Fibroblast of skin of scalp (primary cell): ENCODE results near the gene FGF22.

Experiments used
- DNase-seq: peaks from one replicate; pipeline ENCODE4 v3.0.0-alpha.2; 2013

FGF22 gene

DNA sequence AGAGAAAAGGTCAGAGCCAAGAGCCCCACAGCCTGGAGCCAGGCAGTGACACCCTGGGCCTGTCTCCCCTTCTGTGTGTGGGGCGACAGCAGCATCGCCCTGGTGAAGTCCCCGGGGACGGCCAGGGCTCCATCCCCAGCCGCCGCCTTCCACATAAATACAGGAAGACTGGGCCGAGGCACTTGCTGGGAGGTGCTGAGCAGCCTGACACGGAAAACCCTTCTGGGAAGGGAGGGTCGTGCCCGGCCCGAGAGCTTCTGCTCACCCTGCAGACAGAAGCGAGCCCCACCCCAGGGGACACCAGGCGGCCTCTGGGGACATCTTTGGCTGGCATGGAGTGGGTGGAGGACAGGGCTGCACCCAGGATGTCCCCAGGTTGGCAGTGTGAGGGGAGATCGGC lies 5.1 kb downstream of the FGF22 start:
- DNase-seq = no peak

DNA sequence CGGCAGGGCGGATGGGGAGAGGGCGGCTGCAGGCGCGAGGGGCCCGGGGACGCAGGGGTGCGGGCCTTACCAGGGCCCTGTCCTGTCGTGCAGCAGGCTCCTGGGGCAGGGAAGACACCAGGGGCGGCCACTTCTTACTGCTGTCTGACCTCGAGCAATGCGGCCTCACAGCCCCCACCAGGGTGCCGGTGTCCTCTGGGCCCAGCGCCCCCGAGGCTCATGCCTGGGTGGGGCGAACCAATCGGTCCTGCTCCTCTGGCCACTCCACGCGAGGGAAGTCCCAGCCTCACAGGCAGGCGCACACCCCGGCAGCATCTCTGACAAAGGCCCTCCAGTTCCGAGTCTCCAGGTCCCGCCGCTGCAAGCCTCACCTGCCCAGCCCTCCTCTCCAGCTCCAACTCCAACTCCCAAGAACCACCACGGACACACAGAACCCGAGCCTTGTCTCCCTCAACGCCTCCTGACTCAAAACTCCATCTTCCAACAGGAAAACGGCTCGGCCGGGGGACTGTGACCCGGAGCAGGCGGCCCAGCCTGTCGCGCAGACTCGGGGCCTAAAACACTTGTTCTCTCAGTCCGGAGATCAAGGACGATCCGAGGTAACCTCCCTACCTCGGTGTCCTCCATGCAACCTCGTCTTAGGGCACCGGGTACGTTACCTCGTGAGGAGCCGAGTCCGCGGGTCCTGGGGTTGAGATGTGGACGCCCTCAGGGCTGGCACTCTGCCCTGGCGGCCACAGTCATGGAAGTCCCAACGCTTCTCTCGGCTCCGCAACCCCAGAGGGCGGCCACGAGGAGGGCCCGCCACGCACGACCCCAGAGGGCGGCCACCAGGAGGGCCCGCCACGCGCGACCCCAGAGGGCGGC lies 6.5 kb downstream of the FGF22 start:
- no peak for DNase-seq

DNA sequence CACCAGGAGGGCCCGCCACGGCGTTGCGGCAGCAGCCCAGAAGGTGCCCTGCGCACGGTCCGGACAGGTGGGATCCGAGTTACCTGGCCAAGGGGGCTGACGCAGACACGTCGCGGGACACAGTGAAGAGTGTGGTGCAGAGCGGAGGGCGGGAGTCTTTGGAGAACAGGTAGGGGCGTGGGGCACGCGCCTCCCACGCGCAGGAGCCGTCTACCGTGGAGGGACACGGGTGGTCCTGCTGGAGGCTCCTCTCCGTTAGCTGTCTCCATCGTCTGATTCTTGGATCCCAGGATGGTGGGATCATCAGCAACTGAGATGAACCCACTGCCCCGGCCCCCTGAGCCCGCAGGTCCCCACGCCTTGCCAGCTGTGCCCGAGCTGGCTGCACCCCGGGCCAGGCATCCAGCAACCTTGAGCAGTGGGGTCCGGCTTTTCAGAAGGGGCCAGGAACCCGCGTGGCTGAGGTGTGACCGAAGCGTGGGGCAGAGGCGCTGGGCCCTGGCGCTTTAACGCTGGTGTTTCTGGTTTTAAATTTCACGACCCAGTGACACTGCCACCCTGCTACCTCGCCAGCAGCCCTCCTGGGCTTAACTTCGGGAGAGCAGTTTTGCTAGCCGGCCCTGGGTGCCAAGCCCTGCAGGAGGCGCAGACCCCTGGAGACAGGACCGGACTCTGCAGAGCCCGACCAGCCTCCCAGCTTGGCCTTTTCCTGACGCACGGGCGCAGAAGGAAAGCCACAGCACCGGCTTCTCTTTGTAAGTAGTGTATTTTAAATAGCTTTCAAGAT lies 7.3 kb downstream of the FGF22 start:
- no peak for DNase-seq

DNA sequence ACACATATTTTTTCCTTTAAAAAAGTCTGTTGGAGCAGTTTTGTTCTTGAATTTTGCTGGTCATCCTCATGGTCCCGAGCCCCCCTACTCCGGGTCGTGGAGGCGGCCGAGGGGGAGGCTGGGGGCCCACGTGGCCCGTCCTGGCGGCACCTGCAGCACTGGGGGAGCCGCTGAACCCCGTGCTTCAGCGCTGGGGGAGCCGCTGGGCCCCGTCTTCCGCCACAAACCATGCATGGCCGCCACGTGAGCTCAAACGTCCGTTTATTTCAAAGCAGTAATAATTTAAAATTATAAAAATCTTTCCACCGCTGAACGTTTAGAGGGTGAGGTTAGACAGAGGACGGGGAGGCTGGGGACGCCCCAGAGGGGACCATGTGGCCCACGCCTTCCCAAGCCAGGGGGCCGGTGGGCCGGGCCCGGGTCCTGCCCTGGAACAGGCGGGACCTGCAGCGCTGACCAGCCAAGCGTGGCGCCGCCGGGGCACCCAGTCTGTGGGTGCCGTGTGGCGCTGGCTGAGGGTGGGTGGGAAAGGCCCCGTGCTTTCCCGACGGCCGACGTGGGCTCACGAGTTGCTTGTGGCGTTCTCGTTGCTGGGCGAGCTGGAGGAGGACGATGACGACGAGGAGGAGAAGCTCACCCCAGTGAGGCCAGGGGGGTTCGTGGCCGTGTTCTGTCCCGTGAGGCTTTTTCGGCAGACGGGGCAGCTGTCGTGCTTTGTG lies 8.0 kb downstream of the FGF22 start:
- DNase-seq = no peak

DNA sequence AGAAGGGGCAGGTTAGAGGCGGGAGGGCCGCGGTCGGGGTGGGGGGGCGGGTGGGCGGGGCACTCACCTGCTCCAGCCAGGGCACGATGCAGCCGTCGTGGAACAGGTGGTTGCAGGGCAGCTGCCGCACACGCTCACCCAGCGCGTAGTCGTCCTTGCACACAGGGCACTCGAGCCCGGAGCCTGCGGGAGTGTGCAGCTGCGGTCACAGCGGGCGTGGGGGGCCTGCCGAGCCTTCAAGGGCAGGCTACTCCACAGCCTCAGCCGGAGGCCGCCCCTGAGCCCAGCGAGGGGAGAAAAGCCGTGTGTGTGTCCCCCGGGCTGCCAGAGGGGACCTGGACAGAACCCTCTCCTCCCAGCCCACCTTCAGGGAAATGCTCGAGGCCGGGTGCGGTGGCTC lies 8.6 kb downstream of the FGF22 start:
- DNase-seq = no peak

DNA sequence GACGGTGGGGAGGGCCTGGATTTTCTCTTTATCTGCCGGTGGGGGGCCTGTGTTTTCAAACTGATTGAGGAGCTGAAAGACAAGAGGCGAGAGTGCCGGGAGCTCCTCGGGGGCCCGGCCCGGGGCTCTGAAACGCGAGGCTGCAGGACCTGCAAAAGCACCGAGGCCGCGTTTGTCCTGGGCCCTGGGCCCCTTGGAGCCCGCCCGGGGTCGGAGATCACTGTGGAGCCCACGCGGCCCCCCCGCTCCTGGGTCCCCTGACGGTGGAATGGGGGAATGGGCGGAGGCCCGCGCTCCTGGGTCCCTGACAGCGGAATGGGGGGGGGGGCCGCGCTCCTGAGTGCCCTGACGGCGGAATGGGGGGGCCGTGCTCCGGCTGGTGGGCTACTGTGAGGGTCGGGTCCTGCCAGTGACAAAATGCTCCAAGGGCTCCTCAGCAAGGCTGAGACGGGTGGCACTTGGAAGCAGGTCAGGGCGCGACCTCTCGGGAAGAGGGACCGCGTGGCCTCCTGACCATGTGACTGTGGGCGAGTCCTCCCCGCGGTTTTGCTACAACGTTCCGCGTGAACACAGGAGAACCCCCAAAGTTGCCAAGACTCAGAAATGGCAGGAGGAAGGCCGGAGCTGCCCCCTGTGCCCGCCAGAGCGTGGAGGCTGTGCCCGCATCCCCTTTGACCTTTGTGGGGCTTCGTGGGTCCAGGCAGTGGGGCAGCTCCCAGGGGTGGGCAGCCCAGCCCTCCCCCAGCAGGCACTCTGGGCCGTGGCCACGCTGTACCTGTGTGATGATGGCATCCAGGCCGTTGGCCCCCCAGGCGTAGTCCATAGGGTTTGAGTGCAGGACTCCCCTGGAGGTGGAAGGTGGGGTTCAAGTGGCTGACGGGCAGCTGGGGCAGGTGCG lies 9.5 kb downstream of the FGF22 start:
- no peak for DNase-seq

DNA sequence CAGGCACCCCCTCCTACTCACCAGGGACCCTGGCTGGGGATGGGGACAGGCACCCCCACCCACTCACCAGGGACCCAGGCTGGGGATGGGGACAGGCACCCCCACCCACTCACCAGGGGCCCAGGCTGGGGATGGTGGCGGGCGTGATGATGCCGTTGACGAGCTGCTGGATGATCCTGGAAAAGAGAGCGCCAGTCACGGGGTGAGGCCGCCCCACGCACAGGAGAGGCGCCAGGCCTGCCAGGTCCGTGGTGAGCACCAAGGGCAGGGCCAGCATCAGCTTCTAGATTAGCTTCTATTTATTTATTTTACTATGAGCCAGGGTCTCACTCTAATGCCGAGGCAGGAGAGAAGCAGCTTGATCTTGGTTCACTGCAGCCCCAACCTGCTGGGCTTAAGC lies 10.4 kb downstream of the FGF22 start:
- DNase-seq = no peak

DNA sequence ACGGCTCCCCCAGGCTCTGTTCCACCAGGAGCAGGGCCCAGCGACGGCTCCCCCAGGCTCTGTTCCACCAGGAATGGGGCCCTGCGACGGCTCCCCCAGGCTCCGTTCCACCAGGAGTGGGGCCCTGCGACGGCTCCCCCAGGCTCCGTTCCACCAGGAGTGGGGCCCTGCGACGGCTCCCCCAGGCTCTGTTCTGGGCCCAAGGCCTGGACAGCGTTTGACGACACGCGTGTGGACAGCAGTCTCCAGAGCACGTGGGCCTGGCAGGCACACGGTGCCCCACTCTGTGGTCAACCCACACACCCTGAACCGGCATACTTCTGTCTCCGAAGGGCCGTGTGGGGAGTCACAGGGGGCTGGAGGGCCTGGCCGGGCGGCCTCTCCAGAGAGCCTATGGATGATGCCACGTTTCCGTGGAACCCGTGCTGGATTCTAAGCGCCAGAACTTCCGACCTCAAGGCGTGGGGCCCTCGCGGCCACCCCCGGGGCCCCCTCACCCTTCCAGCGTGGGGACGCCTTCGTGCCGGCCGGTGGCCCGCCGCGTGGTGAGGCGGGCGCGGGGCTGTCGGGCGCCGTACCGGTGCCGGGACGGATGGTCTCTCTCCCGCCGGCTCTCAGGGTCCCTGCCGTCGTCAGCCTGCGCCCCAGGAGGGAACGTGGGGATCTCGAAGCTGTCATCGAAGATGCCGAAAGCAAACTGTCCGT lies 11.6 kb downstream of the FGF22 start:
- DNase-seq = no peak

DNA sequence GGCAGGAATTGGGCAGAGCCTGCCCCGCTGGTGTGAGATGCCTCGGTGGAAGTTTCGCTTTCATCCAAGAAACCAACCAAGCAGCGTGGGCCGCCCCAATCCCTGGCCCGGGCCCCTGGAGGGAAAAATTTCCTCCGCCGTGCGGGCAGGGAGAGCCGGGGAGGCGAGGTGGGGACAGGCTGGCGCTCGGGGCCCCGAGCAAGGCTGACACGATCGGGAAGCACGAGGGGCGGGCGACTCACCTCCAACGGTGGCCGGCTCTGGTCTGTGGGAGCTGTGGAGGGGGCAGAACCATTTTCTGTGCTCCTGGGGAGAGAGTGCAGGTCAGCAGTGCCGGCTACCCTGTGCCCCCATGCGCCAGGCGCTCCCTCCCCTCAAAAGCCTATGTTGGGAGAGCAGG lies 12.3 kb downstream of the FGF22 start:
- no peak for DNase-seq

DNA sequence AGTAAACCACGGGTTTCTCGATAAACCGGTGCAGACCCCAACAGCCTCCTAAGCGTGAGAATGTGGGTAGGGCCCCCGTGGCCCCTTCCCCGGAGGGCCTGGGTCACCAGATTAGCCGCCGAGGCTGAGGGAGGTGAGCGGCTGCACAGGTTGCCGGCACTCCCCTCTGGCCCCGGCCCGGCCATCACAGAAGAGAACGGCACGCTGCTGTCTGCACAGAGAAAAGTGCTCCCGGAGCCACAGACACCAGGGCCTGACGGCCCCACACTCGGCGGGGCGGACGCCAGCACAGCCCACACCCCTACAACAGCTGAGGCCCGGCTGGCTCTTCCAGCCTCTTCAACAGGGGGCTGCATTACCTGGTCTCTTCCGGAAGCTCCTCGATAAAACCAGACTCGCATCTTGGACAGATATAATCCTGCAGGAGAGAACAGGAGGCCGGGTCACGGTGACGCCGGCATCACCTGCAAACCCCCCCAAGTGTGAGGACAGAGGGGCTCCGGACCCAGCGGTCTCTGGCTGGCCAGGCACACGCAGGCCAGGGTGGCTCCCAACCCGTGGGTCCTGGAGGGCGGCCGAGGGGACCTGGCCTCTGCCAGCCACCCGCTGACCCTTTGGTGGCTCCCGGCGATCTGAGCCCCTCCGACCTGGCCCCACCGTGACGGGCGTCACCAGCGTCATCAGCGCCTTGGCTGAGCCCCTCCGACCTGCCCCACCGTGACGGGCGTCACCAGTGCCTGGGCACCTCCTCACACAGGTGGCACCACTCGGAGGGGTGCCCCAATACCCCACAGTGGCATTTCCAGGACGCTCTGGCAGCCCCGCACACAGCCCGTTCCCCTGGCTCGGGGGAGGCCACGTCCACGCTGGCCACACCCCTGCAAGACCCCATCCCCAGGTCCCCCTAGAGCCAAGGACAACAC lies 13.0 kb downstream of the FGF22 start:
- no peak for DNase-seq

DNA sequence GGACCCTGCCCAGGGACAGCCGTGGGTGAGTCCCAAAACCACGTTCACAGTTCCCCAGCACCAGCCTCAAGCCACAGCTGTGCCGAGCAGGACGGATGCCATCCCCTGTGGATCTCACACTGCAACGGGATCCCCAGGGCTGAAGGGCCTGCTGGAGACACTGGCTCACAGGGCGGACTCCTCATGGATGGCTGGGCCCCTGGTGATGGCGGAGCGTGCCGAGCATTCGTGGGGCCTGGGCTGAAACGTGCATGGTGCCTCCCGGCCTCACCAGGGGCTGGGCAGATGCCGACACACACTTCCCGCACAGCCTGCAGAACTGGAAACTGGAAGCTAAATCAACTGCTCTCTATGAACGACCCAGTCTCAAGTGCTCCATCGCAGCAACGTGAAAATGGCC lies 13.7 kb downstream of the FGF22 start:
- no peak for DNase-seq

DNA sequence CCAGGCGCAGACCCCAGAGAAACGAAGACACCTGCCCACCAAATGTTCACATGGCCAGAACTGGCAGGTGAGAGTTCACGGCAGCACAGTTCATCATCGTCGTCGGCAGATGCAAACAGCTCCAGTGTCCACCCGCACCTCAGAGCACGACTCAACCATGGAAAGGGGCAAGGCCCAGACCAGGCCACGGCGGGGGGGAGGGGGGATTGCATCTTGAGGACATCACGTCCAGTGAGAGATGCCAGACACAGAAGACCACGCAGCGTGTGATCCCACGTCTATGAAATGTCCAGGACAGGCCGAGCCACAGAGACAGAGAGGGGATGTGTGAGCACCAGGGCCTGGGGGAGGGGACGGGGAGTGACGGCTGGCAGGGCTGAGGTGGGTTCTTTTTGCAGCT lies 16.0 kb downstream of the FGF22 start:
- DNase-seq = no peak

DNA sequence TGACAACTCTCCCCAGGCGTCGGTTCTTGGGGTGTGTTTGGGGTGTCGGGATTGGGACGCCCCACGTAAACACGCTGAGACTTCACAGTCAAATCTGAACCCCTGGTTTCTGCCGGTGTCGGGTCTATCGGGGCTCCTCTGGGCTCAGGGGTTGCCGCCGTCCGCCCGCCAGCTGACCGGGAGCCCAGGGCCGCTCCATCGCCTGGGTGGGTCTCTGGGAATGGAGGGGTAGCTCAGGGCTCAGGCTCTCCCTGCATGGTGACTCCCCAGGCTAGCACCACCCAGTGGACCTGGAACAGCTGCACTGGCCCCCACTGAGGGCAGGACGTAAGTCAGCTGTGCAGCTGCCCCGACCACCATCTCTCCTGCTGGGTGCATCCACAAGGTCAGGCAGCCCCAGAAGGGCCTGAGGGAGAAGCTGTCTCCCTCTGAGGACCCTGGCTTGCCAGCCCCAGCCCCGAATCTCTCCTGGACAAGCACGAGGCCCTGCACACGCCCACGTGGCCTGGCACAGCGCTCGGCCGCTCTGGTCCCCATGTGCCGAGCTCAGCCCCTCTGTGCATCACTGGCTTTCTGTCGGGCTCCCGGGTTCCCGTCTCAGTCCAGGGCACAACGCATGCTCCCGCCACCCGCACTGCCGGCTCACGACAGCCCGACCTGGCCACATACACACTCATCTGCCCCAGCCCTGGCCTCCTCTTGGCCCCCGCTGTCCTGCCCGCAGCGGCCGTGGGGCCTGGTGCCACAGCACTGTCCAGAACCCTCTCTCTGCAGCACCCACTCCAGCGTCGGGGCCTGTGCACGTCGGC lies 17.3 kb downstream of the FGF22 start:
- DNase-seq = no peak

DNA sequence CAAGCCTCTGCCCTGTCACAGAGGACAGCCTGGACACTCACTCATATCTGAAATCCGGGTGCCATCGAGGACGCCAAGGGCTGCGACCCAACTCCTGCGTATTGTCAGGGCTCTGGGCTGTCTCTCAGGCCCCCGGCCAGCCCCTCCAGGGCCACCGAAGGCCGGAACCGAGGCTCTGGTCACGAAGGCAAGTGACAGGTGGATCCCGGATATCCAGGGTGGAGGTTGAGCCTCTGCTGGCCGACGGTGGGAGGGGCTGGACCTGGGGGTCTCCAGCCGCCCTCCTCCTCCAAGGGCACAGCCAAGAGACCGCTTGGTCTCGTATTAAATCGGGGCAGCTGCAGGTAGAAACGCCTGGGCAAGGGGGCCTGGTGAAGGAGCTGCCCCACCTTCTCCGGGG lies 17.9 kb downstream of the FGF22 start:
- no peak for DNase-seq

DNA sequence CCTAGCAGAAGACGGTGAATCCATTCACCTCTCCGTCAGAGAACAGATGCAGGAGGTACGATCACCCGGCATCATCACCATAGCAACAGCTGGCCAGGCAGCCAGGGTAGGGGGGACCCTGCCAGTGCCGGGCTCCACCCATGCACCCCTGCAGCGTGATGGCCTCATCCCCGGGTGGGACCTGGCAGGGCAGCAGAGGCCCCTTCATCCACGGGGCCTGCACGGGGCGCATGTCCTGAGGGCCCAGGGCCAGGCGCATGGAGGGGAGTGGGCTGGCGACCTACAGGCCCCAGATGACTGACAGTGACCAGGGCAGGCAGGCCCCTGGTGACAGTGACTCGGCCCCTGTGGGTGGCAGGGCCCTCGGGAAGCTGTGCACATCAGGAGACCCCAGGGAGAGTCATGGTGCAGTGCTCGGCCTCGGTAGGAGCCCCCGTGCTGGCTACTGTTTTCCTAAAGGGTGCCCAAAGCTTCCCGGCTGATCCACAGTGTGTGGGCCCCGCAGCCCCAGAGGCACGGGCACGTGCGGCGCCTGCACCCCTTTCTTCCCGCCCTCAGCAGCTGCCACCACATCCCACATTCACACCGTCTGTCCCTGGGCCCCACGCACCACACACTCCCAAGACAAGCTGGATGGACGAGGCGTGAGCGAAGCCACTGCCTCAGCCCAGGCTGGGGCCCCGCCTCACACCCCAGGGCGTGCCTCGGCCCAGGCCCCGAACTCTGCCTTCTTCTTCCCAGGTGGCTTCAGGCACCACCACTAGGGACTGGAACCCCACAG lies 18.6 kb downstream of the FGF22 start:
- DNase-seq = no peak

DNA sequence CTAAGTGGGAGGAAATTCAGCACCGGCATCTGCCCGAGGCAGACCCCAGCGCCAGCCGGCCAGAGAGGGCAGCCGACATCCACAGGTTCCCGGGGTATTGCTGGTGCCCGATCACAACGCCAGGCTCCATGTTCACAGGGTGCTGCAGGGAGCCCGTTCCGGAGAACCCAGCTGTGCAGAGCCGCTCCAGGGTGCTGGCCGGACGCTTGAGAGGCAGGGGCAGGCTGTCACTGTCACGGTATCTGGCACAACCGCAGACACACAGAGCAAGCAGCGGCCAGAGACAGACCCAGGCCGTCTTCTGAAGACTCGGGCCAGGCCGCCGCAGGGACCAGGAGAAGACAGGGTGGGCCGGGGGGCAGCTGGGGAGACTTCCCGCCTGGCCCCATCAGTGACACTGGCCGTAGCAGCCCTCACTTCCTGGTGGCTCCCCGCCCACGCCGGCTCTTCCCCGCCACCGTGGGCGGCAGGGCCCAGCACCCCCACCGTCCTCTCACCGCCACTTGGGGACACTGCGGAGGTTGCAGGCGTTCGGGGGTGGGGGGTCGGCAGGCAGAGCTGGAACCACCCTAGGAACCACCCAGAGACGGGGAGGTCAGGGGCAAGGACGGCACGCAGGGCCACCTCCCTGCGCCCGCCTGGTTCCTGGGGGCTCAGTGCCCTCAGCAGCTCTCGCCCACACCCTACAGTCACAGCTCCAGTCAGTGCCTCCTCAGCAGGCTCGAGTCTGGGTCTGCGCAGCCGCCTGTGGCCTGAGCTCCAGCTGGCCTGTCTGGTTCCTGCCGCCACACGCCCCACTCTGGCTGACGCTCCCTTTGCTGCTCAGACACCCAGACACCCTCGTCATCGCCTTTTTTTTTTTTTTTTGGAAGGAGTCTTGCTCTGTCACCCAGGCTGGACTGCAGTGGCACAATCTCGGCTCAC lies 19.5 kb downstream of the FGF22 start:
- no peak for DNase-seq

DNA sequence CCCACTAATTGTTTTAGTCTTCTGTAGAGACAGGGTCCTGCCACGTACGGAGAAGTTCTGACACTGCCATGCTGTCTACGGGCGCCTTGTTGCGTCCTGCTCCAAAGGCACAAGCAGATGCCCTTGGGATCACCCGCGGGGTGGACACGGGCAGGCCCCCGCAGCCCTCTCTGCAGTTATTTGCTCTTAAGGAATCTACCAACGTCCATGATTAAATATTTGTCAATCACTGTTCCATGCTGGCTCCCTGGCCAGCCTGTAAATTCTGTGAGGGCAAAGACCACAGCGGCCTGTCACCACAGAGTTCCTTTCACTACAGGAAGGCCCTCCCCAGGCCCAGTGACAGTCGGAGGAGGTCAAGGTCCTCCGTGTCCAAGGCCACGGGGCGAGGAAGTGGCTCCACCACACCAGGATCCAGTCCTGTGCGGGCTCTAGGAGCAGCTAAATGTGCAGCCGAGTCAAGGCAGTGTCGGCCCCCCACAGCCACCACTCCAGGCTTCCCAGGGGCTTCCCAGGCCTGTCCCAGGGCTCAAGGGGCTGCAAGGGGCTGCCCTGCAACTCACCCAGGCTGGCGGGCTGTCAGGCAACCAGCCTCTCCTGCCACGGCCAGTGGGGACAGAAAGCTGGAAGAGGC lies 21.2 kb downstream of the FGF22 start:
- no peak for DNase-seq
